HG03439 (cell line): ENCODE measurements around the gene SMIM22.

Experiments used
- ATAC-seq: cut with Tn5 transposase; IDR thresholded peaks from one replicate; pipeline ENCODE4 v1.9.1; 2021; ENCODE audit warnings: mild to moderate bottlenecking, moderate library complexity; ENCODE audit not compliant: unreplicated experiment

The SMIM22 gene, protein sequence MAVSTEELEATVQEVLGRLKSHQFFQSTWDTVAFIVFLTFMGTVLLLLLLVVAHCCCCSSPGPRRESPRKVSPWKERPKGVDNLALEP

DNA sequence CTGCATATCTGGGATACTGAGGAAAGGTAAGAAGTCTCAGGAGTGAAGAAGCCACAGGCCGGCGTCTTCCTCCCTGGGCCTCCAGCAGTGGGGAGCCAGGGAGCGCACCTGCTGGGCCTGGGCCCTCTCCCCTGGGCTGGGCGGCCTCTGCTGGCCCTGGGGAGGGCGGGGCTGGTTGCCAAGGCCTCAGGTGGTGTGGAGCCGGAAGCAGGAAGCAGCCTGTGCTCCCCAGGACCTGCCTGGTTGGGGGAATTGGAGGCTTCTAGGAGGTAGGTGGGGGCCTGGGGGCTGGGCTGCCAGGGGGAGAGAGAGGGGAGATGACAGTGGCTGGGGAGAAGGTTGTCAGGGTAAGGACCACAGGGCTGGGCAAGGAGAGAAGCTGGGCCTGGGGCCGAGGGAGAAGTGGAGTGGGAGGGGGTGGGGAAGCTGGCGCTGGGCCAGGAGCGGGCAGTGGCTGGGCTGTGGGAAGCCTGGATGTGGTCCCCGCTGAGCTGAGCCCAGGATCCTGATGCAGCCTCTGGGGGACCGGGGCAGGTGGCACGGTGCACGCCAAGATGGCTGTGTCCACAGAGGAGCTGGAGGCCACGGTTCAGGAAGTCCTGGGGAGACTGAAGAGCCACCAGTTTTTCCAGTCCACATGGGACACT is at the start of gene SMIM22:
SMIM22 (plus strand) TSS at position 189 of the 647 bp plus-strand sequence; CDS start at position 555, 366 bp downstream.
- ATAC-seq, result no peak

DNA sequence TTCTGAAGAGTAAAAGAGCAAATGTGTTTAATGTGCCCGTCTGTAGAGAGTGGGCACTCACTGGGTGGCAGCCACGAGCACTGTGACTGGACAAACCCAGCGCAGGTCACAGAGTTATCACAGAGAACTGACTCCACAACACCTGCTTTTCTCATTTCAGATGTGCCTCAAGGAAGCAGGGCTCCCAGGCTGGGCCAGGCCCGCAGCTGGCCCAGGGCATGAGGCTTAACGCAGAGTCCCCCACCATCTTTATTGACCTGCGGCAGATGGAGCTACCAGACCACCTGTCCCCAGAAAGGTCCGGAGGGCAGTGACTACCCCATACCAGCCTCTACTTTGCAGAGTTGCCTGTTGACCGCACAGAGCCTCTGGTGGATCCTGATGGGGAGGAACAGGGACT is 49.0 kb upstream of the SMIM22 start:
- ATAC-seq, result no peak

DNA sequence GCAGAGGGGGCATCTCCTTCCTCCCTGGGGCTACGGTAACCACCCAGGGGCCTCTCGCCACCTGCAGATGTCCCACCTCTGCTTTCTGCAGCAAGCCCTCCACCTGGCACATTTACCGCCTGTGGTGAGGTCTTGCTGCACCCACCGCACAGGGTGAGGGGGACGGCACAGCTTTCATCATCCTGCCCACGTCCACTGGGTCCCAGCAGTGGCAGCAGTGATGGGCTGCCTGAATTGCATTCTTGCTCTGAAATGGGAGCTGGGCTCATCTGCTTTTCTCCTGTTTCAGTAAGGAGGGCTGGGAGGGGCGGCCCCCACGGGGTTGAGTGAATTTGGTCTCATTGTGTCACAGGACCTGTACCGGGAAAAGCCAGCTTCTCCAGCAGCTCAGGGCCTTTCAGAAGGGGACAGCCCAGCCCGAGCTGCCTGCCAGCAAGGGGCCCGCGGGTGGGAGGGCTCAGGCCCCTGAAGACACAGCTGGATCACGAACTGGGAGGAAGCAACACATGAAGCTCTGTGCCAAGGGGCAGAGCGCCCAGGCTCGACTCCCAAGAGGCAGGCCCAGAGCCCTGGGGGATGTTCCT is 48.1 kb upstream of the SMIM22 start:
- no peak for ATAC-seq

DNA sequence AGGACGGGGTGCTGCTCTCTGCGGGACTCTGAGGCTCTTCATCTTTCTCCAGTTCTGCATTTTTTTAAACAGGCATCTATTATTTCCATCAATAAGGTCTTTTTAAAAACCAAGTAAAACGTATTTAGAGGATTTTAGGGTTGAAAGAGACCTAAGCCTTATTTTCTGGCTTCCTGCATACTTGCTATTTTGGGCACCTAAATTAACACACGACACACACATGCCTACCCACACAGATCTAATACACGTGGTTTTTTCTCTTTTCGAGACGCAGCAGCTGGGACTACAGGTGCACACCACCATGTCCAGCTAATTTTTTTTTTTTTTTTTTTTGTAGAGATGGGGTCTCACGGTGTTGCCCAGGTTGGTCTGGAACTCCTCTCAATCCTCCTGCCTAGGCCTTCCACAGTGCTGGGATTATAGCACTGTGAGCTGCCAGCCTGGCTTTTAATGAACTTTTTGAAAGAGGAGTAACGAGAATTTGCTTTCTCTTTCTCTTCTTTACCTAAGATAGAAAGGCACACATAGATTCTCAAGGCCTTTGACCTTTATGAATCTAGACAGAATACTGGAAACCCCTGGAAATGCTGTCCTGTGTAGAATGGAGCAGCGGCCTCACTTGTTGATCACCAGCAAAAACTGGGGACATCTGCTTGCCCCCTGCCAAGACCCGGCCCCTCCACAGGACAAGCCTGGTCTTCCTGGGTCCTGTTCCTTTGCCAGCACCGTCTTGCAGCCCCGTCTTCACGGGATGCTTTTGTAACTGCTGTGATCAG is 47.1 kb upstream of the SMIM22 start:
- no peak for ATAC-seq

DNA sequence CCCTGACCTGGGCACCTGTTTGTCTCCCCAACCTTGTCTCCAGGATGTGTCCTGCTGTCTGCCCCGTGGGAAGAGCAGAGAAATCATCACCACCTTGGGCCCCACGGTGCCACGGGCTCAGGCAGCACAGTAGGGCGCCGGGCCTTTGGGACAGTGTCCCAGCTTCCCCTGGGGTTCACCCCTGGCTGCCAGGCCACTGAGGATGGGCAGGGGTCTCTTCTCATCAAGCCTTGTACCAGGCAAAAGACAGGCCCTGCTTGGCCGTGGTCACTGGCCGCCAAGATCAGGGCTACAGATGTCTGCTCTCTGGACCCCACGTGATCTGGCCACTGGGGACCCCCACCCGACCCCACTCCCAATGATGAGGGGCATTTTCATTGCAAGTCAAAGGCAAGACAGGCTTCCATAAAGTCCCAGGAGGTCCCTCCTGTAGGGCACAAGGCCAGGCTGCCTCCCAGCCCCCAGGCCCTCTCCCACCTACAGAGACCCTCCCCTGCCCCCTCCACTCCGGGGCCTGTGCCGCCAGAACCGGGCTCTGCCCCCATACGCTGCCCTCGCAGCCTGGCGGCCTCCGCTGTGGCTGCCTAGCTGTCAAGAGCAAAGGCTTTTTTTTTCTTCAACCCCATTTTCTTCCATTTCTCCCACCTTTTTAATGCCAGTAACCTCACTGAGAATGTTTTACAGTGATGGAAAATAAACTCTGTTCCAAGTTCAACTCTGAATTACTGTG is 46.3 kb upstream of the SMIM22 start:
- no peak for ATAC-seq

DNA sequence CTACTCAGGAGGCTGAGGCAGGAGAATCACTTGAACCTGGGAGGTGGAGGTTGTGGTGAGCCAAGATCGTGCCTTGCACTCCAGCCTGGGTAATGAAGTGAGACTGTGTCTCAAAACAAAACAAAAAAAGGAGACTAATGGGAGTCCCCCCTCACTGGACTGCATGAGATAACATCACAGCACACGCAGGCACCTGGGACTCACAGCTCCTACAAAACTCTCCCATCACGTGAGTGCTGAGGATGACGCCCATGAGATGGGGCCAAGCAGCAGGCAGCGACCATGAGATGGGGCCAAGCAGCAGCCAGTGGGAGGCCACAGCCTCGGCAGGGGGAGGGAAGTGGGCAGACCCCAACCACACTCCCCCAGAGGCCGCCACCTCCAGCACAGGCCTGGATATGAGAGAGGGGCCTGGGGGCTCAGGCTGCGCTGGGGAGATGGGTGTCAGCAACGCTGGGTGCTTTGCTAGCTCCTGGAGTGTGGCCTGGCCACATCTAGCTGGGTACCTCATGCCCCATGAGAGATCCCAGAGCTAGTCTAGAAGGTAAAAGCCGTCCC is 45.4 kb upstream of the SMIM22 start:
- no peak for ATAC-seq

DNA sequence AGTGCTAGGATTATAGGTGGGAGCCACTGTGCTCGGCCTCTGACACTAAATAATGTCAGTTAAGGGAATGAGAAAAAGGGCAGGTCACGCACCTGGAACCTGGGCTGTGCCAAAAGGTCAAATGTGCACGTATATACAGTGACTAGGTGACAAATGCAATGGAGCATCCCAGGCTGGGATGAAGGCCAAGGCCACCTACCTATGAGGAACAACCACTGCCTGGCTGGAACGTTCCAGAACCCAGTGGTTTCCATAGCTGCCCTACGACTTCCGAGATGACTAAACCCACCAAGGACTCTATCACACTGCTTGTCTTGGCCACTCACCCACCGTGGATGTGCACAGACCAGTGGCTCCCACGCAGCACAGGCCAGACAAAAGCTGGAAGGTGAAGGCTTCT is 44.3 kb upstream of the SMIM22 start:
- no peak for ATAC-seq

DNA sequence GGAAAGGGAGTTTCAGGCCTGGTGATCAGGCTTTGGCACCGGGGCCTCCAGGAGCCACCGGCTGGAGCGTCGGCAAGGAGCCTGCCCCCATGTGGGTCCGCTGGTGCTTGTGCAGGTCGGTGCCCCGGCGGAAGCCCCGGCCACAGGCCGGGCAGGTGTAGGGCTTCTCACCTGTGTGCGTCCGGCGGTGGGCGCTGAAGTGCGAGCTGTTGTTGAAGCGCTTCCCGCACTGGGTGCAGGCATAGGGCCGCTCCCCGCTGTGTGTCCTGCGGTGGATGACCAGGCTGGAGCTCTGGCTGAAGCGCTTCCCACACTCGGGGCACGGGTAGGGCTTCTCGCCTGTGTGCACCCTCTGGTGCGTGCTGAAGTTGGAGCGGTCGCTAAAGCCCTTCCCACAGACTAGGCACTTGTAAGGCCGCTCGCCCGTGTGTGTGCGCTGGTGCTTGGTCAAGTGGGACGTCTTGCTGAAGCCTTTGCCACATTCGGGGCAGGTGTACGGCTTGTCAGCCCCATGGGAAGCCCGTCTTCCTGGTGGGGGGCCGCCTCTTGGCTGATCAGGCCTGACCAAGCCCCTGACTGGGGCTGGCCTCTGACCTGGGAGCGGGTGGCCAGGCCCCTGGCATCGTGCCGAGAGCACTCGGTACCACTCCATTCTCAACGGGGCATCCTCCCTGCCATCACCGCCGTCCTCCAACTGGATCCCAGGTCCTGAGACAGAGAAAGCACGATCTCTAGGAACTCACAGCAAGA is 42.6 kb upstream of the SMIM22 start:
- no peak for ATAC-seq

DNA sequence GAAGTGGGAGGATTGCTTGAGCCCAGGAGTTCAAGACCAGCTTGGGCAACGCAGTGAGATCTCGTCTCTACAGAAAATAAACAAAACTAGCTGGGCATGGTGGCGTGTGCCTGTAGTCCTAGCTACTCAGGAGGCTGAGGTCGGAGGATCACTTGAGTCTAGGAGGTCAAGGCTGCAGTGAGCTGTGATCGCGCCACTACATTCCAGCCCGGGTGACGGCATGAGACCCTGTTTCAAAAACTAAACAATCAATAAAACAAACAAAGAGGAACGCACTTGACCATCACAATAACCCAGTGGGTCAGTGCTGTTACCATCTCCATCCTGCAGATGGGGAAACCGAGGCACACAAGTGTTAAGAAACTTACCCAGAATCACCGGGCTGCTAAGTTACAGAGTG is 41.9 kb upstream of the SMIM22 start:
- no peak for ATAC-seq

DNA sequence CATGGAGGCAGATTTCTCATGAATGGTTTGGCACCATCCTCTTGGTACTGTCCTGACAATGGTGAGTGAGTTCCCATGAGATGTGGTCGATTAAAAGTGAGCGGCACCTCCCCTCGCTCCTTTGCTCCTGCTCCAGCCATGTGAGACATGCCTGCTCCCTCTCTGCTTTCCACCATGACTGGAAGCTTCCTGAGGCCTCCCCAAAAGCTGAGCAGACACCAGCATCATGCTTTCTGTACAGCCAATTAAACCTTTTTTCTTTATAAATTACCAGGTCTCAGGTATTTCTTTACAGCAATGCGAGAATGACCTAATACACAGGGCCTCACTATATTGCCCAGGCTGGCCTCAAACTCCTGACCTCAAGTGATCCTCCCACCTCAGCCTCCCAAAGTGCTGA is 40.3 kb upstream of the SMIM22 start:
- no peak for ATAC-seq

DNA sequence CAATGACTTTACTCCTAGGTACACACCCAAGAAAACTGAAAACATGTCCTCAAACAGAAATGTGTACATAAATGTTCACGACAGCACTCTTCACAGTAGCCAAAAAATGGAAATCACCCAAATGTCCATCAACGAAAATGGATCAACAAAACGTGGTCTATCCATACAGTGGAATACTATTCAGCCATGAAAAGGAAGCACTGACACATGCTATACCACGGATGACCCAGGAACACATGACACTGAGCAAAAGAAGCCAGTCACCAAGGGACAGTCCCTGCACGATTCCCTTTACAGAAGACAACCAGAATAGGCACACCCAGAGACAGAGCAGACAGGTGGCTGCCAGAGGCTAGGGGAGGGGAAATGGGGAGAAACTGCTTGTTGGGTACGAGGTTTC is 39.5 kb upstream of the SMIM22 start:
- no peak for ATAC-seq

DNA sequence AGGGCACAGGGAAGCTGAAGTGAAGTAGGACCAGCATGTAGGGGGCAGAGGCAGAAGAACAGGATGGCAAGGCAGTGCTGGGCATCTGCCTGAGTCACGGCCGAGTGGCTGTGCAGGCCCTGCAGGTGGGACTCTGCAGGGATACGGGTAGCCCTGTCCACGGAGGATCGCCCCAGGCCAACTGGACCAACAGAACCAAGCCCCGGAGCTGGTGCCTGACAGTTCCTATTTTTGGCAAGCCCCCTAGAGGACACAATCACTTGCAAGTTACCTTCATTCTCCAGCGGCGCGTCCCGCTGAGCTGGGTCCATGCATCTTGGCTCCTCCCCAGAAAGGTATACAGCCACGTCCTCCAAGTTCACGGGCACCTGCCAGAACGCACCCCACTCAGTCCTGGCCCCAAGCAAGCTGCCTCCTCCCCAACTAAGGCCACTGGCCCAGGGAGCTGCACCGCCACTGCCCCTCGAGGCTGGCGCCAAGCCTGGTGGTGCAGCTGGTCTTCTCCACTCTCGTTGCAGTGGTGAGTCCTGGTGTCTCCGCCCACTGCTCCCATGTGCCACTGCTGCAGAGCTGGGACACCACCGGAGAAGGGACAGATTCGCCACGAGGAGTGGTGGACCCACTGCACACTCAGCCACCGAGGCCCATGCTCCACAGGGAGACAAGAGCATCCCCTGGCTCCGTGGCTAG is 34.8 kb upstream of the SMIM22 start:
- no peak for ATAC-seq

DNA sequence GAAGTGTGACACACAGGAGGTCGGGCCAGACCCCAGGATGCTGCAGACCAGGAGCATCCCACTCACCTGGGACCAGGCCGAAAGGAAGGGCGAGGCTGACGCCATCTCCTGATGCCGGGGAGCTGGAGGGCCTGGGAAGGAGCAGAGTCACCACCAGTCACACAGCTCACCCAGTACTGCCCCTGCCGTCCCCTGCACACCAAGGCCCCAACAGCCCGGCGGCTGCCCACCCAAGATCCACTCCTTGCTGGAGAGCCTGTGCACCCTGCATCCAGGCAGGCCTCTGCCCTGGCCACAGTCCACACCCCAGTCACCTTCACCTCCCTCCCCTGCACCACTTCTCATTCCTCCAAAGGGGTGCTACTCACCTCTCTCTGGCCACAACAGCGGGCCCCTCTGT is 33.0 kb upstream of the SMIM22 start:
- ATAC-seq, result no peak

DNA sequence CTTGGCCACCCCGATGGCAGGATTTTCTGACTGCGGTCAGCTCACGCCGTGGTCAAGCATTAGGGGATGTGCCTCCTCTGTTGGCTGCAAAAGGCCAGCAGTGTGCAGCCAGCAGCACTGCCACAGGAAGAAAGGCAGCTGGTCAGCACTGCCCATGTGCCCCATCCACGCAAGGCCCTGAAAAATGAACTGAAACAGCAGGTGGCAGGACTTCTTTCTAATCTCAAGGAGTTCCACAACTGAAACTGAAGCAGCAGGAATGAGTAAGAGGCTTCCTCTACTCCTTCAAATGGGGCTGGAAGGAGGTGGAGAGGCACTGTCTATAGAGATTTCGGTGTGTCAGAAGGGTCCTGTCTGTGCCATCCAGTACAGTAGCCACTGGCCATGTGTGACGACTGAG is 31.4 kb upstream of the SMIM22 start:
- no peak for ATAC-seq

DNA sequence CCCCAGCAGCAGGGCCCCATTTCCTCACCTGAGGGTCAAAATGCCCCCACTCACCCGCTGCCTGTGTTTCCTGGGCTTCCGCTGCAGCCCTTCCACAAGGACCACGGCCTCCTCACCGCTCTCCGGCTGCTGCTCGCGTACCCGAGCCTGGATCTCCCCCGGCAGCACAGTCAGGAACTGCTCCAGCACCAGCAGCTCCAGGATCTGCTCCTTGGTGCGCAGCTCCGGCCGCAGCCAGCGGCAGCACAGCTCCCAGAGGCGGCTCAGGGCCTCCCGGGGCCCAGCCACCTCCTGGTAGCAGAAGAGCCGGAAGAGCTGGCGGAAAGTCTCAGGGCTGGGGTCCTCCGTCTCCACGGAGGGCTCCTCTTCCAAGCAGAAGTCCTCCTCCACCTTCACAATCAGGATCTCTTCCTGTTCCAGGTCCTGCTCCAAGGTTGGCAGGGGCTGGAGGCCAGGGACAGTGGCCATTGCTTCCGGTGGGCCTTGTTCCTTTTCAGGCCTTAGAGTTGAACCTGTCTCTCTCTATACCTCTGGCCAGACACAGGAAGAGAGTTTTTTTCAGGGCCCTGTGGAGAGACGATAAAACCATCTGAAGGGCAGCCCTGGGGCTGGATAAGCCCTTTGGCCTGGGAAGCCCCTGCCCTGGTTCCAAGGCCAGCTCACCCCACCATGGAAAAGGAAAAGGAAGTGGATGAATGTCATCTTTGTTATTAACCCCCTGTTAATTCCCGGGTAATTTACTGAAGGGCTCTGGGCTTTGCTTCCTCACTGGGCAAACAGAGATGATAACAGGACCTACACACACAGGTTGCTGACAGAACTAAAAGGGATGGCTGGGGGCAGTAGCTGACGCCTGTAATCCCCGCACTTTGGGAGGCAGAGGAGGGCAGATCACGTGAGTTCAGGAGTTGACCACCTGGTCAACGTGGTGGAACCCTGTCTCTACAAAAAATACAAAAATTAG is 29.4 kb upstream of the SMIM22 start:
- ATAC-seq, result no peak

DNA sequence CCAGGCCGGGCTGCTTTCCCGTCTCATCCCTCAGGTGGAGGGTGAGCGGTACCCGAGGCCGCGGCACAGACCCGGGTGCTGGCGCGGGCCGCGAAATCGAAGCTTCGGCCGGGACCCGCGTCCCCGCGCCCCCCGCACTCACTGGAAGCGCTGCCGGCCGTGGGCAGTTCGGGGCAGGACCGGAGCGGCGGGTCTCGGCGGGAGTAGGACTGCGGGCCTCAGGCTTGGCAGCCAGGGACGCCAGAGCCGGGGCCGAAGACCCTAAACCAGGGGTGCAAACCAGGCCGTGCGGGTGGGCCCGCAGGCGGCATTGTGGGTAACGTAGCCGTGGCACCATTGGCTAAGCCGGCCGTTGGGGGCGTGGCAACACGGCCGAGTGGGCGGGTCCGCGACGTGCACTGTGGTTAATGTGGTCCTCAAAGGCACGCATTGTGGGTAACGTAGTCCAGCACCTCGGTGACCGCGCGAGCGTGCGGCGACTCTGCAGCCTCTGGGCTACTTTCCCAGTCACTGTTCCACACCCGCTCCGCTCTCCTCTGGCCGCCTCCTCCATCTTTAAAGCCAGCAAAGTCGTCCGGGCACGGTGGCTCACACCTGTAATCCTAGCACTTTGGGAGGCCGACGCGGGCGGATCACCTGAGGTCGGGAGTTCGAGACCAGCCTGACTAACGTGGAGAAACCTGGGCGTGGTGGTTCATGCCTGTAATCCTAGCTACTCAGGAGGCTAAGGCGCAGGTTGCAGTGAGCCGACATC is 28.1 kb upstream of the SMIM22 start, which contains the start of gene ZNF500:
ZNF500 (minus strand) TSS at position 288 of the 754 bp plus-strand sequence. CDS start 1,184 bp downstream, outside the sequence.
- peak; percentile 80 for ATAC-seq

DNA sequence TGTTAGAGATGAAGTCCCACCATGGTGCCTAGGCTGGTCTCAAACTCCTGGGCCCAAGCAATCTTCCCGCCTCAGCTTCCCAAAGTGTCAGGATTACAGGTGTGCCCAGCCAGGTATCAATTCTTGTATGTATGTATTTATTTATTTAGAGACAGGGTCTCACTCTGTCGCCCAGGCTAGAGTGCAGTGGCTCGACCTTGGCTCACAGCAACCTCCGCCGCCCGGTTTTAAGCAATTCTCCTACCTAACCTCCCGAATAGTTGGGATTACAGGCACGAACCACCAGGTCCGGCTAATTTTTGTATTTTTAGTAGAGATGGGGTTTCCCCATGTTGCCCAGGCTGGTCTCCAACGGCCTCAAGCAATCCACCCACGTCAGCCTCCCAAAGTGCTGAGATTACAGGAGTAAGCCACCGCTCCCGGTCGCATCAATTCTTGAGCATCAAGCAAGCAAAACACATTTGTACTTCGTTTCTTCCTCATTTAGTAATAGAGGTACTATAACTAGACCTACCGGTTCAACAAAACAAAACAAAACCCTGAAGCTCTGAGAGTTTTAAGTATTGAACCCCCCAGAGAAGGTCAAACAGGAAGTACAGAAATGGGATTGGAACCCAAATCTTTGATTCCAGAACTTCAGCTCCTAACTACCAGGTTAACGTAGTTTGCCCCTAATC is 27.2 kb upstream of the SMIM22 start:
- ATAC-seq, result peak; percentile 1
